HepG2 (cell line): Measurements from ENCODE around the gene MFSD6. TPM values are rescaled to one million over a fixed set of nuclear protein-coding genes. Genes with fewer than 3 reads are reported as not detected.
A peak's percentile ranks its signal among the peaks of the same experiment; 100 is the strongest.

Experiments used
- BRCA1 ChIP-seq: sonication (generic); formaldehyde crosslinking; IDR thresholded peaks from 2 replicates; pipeline ENCODE4 v1.4.0; 2020; ENCODE audit warnings: missing genetic modification reagents
- CC2D1A ChIP-seq: sonication (generic); formaldehyde crosslinking; IDR thresholded peaks from 2 replicates; pipeline ENCODE4 v1.8.1; 2023; ENCODE audit warnings: mild to moderate bottlenecking, missing genetic modification reagents
- CENPT ChIP-seq: sonication (generic); formaldehyde crosslinking; IDR thresholded peaks from 2 replicates; pipeline ENCODE4 v1.8.0; 2022; ENCODE audit warnings: low read depth, mild to moderate bottlenecking, moderate library complexity, missing genetic modification reagents
- GRHL1 ChIP-seq: sonication (generic); formaldehyde crosslinking; conservative IDR thresholded peaks from 2 replicates; pipeline ENCODE4 v1.8.0; 2022; ENCODE audit warnings: missing genetic modification reagents
- HES4 ChIP-seq: sonication (generic); formaldehyde crosslinking; IDR thresholded peaks from 2 replicates; pipeline ENCODE4 v1.9.0; 2021; ENCODE audit warnings: mild to moderate bottlenecking, missing genetic modification reagents, borderline replicate concordance
- HNF1A ChIP-seq, 2 experiments: sonication (generic) in 1 of 2; formaldehyde crosslinking in 1 of 2; IDR thresholded peaks; 2 replicates each; pipeline versions ENCODE4 v1.4.0 to v1.6.1; 2016 to 2020; ENCODE audit warnings: borderline replicate concordance in 1 of 2, low read depth in 1 of 2, mild to moderate bottlenecking in 1 of 2, missing genetic modification reagents in 1 of 2
- IKZF4 ChIP-seq: sonication (generic); formaldehyde crosslinking; IDR thresholded peaks from 2 replicates; pipeline ENCODE4 v1.5.1; 2020; ENCODE audit warnings: borderline replicate concordance, mild to moderate bottlenecking, low read depth, missing genetic modification reagents; ENCODE audit errors: not compliant biosample characterization
- KLF6 ChIP-seq: IDR thresholded peaks from 2 replicates; pipeline ENCODE4 v1.8.0; 2016; ENCODE audit warnings: missing biosample characterization, missing genetic modification reagents
- NFE2L1 ChIP-seq: sonication (generic); formaldehyde crosslinking; IDR thresholded peaks from 2 replicates; pipeline ENCODE4 v1.4.0; 2020; ENCODE audit warnings: missing genetic modification reagents, mild to moderate bottlenecking, borderline replicate concordance
- NFIC ChIP-seq: IDR thresholded peaks from 2 replicates; pipeline ENCODE4 v1.6.1; 2012; ENCODE audit warnings: mild to moderate bottlenecking, low read length, inconsistent platforms
- PCBP2 ChIP-seq: fragments of 200-400 bp; formaldehyde crosslinking; optimal IDR thresholded peaks from 2 replicates; pipeline ENCODE3; 2018; ENCODE audit warnings: low read length, low read depth; ENCODE audit not compliant: poor library complexity, severe bottlenecking
- PHF8 ChIP-seq: sonication (generic); formaldehyde crosslinking; IDR thresholded peaks from 2 replicates; pipeline ENCODE4 v1.5.0; 2020; ENCODE audit warnings: missing genetic modification reagents
- ZBTB14 ChIP-seq: sonication (generic); formaldehyde crosslinking; IDR thresholded peaks from 2 replicates; pipeline ENCODE4 v1.4.0; 2020; ENCODE audit warnings: missing genetic modification reagents
- ZKSCAN5 ChIP-seq: sonication (generic); formaldehyde crosslinking; IDR thresholded peaks from 2 replicates; pipeline ENCODE4 v1.5.1; 2020; ENCODE audit warnings: mild to moderate bottlenecking, missing genetic modification reagents
- ZNF136 ChIP-seq: sonication (generic); formaldehyde crosslinking; IDR thresholded peaks from 2 replicates; pipeline ENCODE4 v1.8.1; 2022; ENCODE audit warnings: low read depth, mild to moderate bottlenecking, moderate library complexity, missing genetic modification reagents
- ZNF446 ChIP-seq: sonication (generic); formaldehyde crosslinking; IDR thresholded peaks from 2 replicates; pipeline ENCODE4 v1.5.0; 2020; ENCODE audit warnings: mild to moderate bottlenecking, missing genetic modification reagents
- ZNF549 ChIP-seq: sonication (generic); formaldehyde crosslinking; IDR thresholded peaks from 2 replicates; pipeline ENCODE4 v1.5.0; 2020; ENCODE audit warnings: missing genetic modification reagents
- ZNF761 ChIP-seq: sonication (generic); formaldehyde crosslinking; conservative IDR thresholded peaks from 2 replicates; pipeline ENCODE4 v1.4.0; 2020; ENCODE audit warnings: mild to moderate bottlenecking, missing genetic modification reagents
- ZNF891 ChIP-seq: sonication (generic); formaldehyde crosslinking; IDR thresholded peaks from 2 replicates; pipeline ENCODE4 v1.5.0; 2020; ENCODE audit warnings: mild to moderate bottlenecking, missing genetic modification reagents
- ZUFSP ChIP-seq: sonication (generic); formaldehyde crosslinking; IDR thresholded peaks from 2 replicates; pipeline ENCODE4 v1.9.0; 2021; ENCODE audit warnings: missing genetic modification reagents, mild to moderate bottlenecking, borderline replicate concordance
- polyA plus RNA-seq, 8 experiments: library from polyadenylated mRNA; depleted of rRNA in 3 of 8; stranded (reverse) in 7 of 8; unstranded in 1 of 8; fragments of >200 nt; fragmentation: Illumina TruSeq in 4 of 8; extraction: Trizol in 4 of 8; gene quantifications; 2 replicates each; pipeline versions ENCODE4 v1.2.1 to v1.2.3, GENCODE V29; 2011 to 2016; ENCODE audit warnings: low read depth in 4 of 8, missing spikeins in 1 of 8, mixed read lengths in 1 of 8; ENCODE audit not compliant: insufficient read depth in 1 of 8
- total RNA-seq, 5 experiments: library from RNA; depleted of rRNA; stranded (reverse); fragments of >200 nt; fragmentation: Illumina TruSeq; extraction: Trizol; gene quantifications; 2 replicates each; pipeline ENCODE4 v1.2.3, GENCODE V29; 2016; ENCODE audit warnings: low read depth in 1 of 5

The MFSD6 gene
- total and polyA plus RNA-seq, 2 of the 13 experiments (the other 11 are each of a cell fraction or from before 2014, with no cell fraction given): 0.92 to 1.4 TPM

GRCh38 chr2:190534310-190535120 is 126.4 kb downstream of the MFSD6 start, which contains the start of gene NEMP2 (continued):
- TF ChIP-seq ZNF891 (CRISPR knock-in tag): peak; percentile 98; the same call in 1 of the 2 replicates
- peak; percentile 84; the same call in 1 of the 2 replicates for TF ChIP-seq ZNF136 (CRISPR knock-in tag)
- peak; percentile 97 for TF ChIP-seq PHF8
- peak; percentile 95 for TF ChIP-seq ZNF761 (CRISPR knock-in tag)
- peak; percentile 95 for TF ChIP-seq ZNF446
- no peak for TF ChIP-seq ZKSCAN5
- TF ChIP-seq KLF6: peak; percentile 97
- peak; percentile 94 for TF ChIP-seq CC2D1A
- peak; percentile 88 for TF ChIP-seq IKZF4
- peak; percentile 98 for TF ChIP-seq ZBTB14 (CRISPR knock-in tag)
- no peak for TF ChIP-seq NFE2L1
- TF ChIP-seq ZNF549 (CRISPR knock-in tag): no peak; the same call in 1 of the 2 replicates
- peak; percentile 92 for TF ChIP-seq CENPT (CRISPR knock-in tag)
- TF ChIP-seq NFIC: no peak
- TF ChIP-seq GRHL1 (CRISPR knock-in tag): no peak
- TF ChIP-seq HNF1A (IDR thresholded peaks at IDR 0.05; ENCODE audit: low read depth): no peak
- peak; percentile 80 for TF ChIP-seq HNF1A (CRISPR knock-in tag; IDR thresholded peaks at IDR 0.05; ENCODE audit: borderline replicate concordance)
- peak; percentile 96 for TF ChIP-seq HES4 (CRISPR knock-in tag)
- TF ChIP-seq ZUFSP (CRISPR knock-in tag): no peak
- TF ChIP-seq PCBP2: no peak
- no peak; the same call in 1 of the 2 replicates for TF ChIP-seq BRCA1
